Measurements from ENCODE around the gene PTPRG.

The PTPRG gene

DNA sequence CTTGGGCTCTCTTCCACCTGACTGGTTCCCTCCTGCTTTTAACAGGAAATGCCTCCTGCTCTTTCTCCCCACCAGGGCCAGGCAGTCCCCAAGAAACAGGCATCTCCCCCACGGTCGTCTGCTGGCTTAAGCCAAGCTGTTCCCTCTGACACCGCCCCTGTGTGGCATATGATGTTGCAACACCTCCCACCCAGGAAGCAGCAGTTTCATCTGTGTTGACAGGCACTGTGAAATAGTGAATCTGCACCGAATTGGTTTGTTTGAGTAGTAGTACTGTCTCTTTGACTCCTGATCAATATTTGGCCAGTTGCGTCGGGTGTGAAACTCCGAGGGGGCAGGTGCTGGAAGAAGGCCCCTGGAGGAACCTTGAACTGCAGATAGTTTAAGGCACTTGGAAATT is 623.2 kb downstream of the PTPRG start:
- no peak for DNase-seq (ENCODE audit: extremely low read depth, insufficient read length)
- no peaks in the 10 kb centered on the region for H3K36me3 ChIP-seq (ENCODE audit: control insufficient read depth, insufficient read depth, low read length)
- no peak overlapping the region for H3K4me3 ChIP-seq (replicated peaks; ENCODE audit: low read depth, low read length)
- no peaks in the 10 kb centered on the region for H3K27me3 ChIP-seq (replicated peaks; ENCODE audit: control insufficient read depth, insufficient read depth, low read length)
- TF ChIP-seq, protein P1, sequence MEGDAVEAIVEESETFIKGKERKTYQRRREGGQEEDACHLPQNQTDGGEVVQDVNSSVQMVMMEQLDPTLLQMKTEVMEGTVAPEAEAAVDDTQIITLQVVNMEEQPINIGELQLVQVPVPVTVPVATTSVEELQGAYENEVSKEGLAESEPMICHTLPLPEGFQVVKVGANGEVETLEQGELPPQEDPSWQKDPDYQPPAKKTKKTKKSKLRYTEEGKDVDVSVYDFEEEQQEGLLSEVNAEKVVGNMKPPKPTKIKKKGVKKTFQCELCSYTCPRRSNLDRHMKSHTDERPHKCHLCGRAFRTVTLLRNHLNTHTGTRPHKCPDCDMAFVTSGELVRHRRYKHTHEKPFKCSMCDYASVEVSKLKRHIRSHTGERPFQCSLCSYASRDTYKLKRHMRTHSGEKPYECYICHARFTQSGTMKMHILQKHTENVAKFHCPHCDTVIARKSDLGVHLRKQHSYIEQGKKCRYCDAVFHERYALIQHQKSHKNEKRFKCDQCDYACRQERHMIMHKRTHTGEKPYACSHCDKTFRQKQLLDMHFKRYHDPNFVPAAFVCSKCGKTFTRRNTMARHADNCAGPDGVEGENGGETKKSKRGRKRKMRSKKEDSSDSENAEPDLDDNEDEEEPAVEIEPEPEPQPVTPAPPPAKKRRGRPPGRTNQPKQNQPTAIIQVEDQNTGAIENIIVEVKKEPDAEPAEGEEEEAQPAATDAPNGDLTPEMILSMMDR (IDR thresholded peaks at IDR 0.05; ENCODE audit: insufficient read depth, low read length, poor library complexity, severe bottlenecking): no peak

DNA sequence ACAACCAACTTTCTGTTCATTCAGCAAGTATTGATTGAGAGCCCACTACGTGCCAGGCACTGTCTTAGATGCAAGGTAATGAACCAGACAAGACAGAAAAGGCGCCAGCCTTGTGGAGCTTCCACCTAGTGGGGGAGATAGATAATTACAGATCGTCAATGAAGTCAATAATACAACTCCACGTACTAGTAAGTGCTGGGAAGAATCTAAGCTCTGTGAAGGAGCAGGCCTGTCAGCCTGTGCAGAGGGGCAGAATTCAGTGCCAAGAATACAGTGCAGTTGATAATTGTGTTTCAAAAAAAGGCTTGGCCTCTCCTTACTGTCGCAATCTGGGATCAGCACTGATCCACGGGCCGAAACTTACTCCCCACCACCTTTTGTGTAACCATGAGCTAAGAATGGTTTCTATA is 625.7 kb downstream of the PTPRG start:
- Histone ChIP-seq H3K27me3 (replicated peaks; ENCODE audit: control insufficient read depth, insufficient read depth, low read length) (no peaks in the 10 kb centered on the region), H3K4me3 (replicated peaks; ENCODE audit: low read depth, low read length) (no peak overlapping the region), H3K36me3 (ENCODE audit: control insufficient read depth, insufficient read depth, low read length) (no peaks in the 10 kb centered on the region)
- TF ChIP-seq, protein P1 (IDR thresholded peaks at IDR 0.05; ENCODE audit: insufficient read depth, low read length, poor library complexity, severe bottlenecking): peak; percentile 32
- DNase-seq (ENCODE audit: extremely low read depth, insufficient read length): no peak

DNA sequence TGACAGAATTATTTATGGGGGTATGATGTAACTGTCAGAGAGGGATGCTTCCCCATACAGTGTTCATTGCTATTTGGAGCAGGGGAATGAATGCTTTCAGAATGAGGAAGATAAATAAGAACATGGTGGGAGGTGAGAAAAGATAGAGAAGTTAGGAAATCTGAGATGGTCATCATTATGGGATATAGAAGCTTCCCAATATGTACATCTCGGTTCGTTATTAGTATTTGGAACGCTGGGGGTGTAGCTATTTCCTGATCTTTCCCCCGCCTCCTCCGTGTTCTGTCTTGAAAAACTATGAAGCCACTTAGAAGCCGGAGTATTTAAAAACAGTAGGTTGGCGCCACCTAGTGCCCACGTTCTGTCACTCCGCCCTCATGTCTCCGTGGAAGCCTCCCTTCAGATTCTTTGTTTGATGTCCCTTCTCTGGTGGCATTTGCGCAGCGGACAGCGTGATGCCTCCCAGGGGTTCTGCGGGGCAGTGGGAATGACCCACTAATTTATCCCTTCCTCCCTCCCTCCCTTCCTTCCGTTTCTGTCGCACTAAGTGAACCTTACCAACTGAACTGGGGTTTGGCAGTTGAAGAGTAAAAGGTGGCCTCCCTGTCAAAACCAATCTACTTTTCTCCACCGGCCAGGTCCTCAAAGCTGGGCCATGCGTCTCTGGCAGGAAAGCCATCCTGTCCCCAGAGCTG is 627.5 kb downstream of the PTPRG start:
- no peaks in the 10 kb centered on the region for H3K36me3 ChIP-seq (ENCODE audit: control insufficient read depth, insufficient read depth, low read length)
- H3K27me3 ChIP-seq (replicated peaks; ENCODE audit: control insufficient read depth, insufficient read depth, low read length): no peaks in the 10 kb centered on the region
- peak; percentile 60 for DNase-seq (ENCODE audit: extremely low read depth, insufficient read length)
- no peak overlapping the region for H3K4me3 ChIP-seq (replicated peaks; ENCODE audit: low read depth, low read length)
- TF ChIP-seq, protein P1 (IDR thresholded peaks at IDR 0.05; ENCODE audit: insufficient read depth, low read length, poor library complexity, severe bottlenecking): peak; percentile 84

DNA sequence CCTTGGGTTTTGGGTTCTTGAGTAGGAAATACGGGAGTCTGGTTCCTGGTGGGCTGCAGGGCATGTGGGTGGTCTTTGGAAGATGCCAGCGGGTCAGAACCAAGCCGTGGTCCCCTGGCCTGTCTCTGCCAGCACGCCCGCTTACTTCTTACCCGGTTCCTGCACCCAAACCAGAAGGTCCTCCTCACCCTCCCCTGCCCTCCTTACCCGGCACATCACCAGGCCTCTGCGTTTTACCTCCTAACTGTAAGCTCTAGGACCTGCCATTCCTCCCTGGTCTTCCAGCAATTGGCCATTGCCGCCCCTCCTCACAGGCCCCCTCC is 628.0 kb downstream of the PTPRG start:
- H3K36me3 ChIP-seq (ENCODE audit: control insufficient read depth, insufficient read depth, low read length): no peaks in the 10 kb centered on the region
- no peaks in the 10 kb centered on the region for H3K27me3 ChIP-seq (replicated peaks; ENCODE audit: control insufficient read depth, insufficient read depth, low read length)
- H3K4me3 ChIP-seq (replicated peaks; ENCODE audit: low read depth, low read length): no peak overlapping the region
- DNase-seq (ENCODE audit: extremely low read depth, insufficient read length): no peak
- TF ChIP-seq, protein P1 (IDR thresholded peaks at IDR 0.05; ENCODE audit: insufficient read depth, low read length, poor library complexity, severe bottlenecking): no peak

DNA sequence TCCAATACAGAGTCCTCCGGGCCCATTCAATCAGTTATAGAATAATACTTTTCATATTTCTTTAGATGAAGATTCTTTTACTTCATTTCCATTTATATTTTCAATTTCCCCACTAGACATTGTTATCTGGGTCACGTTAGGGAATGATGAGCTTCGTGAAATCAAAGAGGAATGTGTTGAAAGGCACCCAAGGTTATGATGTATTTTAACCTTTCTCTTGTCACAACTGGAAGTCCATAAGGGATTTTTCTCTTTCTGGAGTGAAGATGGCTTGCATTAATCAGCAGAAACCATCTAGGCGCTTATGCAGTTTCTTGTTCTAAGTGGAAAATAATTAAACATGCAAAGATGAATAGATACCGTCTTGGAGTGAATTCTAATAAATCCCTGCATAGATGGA is 631.5 kb downstream of the PTPRG start:
- TF ChIP-seq, protein P1 (IDR thresholded peaks at IDR 0.05; ENCODE audit: insufficient read depth, low read length, poor library complexity, severe bottlenecking): no peak
- DNase-seq (ENCODE audit: extremely low read depth, insufficient read length): no peak
- Histone ChIP-seq H3K27me3 (replicated peaks; ENCODE audit: control insufficient read depth, insufficient read depth, low read length) (no peaks in the 10 kb centered on the region), H3K36me3 (ENCODE audit: control insufficient read depth, insufficient read depth, low read length) (no peaks in the 10 kb centered on the region), H3K4me3 (replicated peaks; ENCODE audit: low read depth, low read length) (no peak overlapping the region)
